Stromal cell of bone marrow (primary cell): Measurements from ENCODE around the gene C1GALT1C1L.
A peak's percentile ranks its signal among the peaks of the same experiment; 100 is the strongest.
"Not testable (repeated sequence)": the region's sequence is repeated elsewhere in the genome, so short reads cannot be mapped to it uniquely, and the experiment has no call there.

Source experiments
- DNase-seq: peaks from one replicate; pipeline ENCODE4 v3.0.0-alpha.2; 2012; ENCODE audit warnings: low read depth

The C1GALT1C1L gene

DNA sequence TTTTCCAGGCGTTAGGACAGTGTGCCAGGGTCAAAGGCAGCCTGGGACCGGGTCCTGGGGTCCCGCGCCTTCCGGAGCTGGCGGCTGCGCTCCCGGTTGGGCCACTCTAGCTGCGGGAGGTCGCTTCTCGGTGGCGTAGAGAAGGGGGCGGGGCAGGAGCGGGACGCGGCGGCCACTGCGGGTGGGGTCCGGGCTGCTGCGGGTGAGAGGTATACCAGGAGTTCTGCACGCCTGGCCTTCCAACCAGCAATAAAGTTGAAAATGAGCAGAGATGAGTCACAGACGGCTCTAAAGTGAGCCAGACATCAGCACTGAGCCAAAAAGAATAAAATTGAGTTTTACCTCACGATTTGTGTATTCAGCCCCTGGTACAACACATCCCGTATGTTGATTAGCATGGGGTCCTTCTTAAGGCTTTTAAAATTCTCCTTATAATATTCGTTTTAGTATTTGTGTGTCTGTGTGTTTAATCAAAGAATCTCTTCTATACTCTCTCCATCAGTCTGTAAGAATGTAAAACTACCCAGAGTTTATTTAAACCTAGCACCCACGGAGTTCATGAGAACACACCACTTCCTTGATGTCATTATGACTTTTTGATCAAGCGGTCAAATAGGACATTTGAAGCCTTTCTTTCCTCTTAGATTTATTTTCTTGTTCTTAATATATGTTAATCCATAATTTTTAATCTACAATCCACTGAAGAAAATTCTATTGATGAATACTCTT lies at the start of gene C1GALT1C1L:
C1GALT1C1L (minus strand) TSS at position 108 of the 729 bp plus-strand sequence; CDS start at position 1, 107 bp downstream.
- peak; percentile 30 for DNase-seq

GRCh38 chr2:43725711-43726246 lies 49.5 kb upstream of the C1GALT1C1L start:
- no peak for DNase-seq

DNA sequence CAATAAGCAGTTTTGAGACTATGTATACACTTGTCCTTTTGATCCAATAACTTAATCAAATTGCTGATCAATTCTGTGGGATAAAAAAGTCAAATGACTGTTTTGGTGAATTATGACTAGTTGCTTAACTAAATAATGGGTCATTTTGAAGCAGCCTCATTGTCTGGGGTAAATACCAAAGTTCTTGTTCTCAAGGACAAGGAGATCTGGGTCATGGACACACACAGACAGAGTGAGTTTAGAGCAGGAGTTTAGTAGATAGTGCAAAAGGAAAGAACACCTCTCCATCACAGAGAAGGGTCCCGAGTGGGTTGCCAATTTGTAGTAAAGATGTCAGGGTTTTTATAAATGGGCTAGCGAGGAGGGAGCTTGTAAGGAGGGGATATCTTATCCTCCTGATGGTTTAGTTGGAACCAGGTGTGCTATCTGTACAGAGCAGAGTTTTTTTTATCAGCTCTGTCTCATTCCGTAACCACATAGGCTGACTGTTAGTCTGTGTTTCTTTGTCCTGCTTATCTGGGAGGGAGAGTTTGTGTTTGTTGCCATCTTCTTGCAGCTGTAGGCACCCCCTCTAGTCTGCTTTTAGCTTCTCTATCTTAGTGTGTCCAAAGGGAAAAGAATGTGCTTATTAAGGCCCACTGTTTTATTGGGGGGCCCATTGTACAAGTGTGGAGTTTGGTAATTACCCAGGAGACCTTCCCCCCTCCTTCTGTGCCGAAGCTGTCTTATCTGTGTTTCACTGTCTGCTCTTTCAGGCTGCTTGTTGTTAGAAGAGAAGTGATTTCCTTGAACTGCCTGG lies 48.7 kb upstream of the C1GALT1C1L start:
- no peak for DNase-seq

- DNase-seq, result no peak
Observed at GRCh38 chr2:43718530-43719124, 42.4 kb upstream of the C1GALT1C1L start.

GRCh38 chr2:43717322-43717721 lies 41.1 kb upstream of the C1GALT1C1L start:
- DNase-seq, result no peak

DNA sequence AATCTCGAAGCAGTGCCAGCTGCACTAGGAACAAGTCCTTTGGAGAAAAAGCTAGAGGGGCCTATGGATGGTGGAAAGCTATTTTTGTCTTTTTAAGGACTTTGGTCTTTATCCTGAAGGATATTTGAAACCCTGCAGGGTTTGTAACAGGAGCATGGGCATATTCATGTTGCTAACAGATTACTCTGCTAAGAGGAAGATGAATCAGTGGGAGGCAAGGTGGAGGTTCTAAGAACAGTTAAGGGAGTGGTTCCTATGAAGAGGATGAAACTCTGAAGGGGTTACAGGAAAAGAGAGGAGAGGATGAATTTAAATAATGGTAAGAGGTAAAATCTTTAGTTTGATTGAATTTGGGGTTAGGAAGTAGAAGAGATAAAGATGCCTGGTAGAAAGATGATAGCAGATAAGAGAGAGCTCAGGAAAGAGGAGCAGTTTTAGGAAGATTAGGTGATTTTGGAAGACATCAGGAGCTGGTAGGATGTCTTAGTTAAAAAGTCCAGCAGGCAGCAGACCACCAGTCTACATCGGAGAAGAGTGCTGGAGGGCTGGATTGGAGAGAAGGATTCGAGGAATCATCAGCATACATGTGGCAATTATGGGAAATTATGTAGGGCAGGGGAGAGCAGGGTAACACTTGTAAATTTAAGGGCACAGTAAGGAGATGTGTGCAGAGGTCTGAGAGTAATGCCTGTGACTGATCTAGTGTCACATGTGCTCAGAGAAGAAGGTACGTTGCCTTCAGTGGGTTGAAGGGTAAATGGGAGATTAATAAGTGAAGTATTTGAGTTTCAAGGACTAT lies 39.3 kb upstream of the C1GALT1C1L start:
- DNase-seq, result no peak

DNA sequence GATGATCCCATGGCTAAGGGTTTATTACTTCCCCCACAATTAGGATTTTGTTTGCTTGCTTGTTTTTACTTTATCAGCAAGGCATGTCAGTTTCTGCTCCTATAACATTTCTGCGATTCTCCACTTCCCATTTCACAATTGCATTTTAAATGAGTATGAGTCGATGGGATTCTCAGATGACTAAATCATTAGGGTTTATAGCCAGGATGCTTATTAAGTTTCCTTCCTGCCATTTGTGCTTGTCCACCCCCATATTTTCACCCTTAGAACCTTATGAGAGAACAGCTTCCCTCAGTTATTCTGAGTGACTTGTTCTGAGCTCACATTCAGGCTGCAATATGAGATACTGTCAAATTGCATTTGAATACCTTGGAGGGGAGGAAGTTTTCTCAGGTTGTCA lies 37.9 kb upstream of the C1GALT1C1L start:
- peak; percentile 40 for DNase-seq

GRCh38 chr2:43710866-43711265 lies 34.6 kb upstream of the C1GALT1C1L start:
- DNase-seq, result no peak

DNA sequence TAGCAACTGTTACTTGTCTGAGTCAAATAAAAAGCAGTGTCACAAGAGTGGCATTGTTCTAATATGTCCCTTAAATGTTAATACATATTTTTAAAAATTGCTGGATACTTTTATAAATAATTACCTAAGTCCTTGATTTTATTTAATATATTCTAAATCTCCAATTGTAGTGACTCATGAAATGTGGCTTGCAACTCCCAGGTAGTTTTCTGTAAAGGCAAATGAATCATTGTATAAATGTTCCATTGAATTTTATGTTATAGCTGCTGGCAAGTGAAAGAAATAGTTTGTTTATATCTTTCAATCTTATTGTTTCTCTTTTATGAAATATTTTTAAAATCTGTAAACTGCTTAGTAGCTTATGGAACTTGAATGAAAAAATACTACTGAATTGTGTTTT lies 32.7 kb upstream of the C1GALT1C1L start:
- no peak for DNase-seq

- DNase-seq, result no peak
Observed at GRCh38 chr2:43708178-43708577, 31.9 kb upstream of the C1GALT1C1L start.

DNA sequence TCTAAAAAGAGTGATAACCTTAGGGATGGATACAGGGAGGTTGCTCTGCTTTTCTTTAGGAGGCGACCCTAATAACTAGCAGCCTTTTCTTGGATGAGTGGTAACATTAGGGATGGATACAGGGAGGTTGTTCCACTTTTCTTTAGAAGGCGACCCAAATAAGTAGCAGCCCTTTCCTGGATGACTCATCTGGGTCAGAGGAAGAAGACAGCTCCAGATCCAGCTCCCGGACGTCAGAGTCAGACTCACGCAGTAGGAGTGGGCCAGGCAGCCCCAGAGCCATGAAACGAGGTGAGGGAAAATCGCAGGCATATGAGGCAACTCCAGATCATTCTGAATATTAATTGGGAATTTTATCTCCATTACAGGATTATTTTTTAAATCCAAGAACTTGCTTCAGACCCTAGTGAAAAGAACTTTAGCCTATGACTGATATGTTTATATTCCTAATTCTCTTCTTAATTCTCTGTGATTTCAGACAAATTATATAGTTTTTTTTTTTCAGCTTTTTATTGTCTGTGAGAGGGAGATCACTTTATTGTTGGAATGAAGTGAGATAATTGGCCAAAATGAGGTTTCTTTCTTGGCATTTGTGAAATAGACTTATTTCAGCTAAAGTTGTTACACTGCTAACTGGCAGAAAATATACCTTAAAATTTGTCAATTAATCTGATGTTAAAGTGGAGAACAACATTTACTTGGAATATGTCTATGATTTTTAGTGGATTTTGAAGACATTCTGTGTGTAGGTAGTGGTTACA lies 31.2 kb upstream of the C1GALT1C1L start:
- DNase-seq, result peak; percentile 68

DNA sequence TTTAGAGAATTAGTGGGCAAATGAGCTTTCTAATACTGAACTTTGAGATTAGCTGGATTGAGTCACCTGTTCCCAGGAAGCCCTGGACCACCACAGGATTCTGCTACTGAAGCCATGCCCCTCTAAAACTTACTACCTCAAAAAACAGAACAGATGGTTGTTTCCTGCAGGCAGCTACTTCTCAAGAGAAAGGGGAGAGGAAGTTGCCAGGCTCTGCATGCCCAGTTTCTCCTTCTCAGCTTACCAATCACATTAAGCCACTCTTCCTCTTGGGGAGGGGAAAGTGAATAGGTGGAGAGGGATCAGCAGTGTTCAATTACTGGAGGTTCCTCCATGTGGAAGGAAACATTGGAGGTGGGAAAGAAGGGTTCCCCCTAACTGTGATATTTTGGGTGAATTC lies 24.9 kb upstream of the C1GALT1C1L start:
- no peak for DNase-seq

DNA sequence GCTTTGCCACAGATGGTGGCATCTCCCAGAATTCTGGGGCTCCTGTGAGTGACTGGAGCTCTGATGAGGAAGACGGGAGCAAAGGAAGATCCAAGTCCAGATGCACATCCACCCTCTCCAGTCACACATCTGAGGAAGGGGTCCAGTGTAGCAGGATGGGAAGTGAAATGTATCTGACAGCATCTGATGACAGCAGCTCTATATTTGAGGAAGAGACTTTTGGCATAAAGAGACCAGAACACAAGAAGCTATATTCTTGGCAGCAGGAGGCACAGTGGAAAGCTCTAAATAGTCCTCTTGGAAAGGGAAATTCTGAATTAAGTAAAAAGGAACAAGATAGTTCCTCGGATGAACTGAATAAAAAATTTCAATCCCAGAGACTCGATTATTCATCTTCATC lies 23.5 kb upstream of the C1GALT1C1L start:
- DNase-seq, result no peak

- DNase-seq, result not testable (repeated sequence)
Observed at GRCh38 chr2:43698140-43698539, 21.9 kb upstream of the C1GALT1C1L start.

GRCh38 chr2:43692428-43692994 lies 16.3 kb upstream of the C1GALT1C1L start:
- DNase-seq, result no peak

DNA sequence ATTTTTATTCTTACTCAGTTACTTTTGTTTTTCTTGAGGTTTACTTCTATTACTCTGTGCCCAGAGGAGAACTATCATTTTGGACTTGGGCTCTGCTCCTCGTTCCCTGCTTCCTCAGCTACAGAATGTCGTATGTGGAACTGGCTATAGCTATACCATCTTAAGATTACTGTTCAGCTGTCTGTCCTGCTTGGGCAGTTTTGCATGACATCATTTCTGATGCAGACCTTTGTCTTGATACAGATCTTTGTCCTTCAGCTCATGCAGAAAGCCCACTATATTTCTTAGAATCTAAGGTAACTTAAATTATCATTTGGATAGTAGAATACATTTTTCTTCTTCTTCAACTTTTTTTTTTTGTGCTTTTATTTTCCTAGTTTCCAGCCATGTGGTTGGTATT lies 13.8 kb upstream of the C1GALT1C1L start:
- no peak for DNase-seq

DNA sequence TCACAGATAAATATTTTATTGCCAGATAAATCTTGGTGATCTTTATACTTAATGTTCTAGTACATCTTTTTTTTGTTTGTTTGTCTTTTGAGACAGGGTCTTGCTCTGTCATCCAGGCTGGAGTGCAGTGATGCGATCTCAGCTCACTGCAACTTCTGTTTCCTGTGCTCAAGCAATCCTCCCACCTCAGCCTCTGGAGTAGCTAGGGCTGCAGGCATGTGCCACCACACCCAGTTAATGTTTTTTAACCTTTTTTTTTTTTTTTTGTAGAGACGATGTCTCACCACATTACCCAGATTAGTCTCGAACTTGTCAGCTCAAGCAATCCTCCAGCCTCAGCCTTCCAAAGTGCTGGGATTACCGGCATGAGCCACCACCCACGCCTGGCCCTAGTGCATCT lies 9.1 kb upstream of the C1GALT1C1L start:
- DNase-seq, result no peak

DNA sequence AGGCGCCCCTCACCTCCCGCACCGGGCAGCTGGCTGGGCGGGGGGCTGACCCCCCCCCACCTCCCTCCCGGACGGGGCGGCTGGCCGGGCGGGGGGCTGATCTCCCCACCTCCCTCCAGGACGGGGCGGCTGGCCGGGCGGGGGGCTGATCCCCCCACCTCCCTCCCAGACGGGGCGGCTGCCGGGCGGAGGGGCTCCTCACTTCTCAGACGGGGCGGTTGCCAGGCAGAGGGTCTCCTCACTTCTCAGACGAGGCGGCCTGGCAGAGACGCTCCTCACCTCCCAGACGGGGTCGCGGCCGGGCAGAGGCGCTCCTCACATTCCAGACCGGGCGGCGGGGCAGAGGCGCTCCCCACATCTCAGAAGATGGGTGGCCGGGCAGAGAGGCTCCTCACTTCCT lies 1.6 kb upstream of the C1GALT1C1L start:
- not testable (repeated sequence) for DNase-seq

GRCh38 chr2:43675646-43676321 lies 445 bp downstream of the C1GALT1C1L start:
- DNase-seq, result no peak

DNA sequence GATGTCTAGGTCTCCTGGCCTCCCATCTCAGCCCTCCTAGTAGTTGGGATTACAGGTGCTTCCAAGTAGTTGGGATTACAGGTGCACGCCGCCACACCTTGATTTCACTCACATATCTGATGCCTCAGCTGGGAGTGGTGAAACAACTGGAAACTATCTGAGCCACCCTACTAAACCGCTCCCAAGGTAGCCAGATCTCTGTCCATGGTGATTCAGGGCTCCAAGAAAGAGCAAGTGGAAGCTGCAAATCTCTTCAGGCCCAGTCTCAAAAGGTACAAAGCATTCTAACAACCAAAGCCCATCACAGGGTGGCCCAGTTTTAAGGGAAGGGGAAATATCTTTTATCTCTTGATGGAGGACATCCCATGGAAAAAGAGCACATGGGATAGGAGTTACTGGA lies 19.0 kb downstream of the C1GALT1C1L start:
- no peak for DNase-seq
